ENCODE measurements around the gene MAP7.
"Not testable (repeated sequence)": the region's sequence is repeated elsewhere in the genome, so short reads cannot be mapped to it uniquely, and the experiment has no call there.

MAP7 gene

GRCh38 chr6:136464874-136465273 is 85.3 kb downstream of the MAP7 start:
- no peak for DNase-seq

- DNase-seq: no peak
Measured at GRCh38 chr6:136464148-136464547, 86.1 kb downstream of the MAP7 start.

DNA sequence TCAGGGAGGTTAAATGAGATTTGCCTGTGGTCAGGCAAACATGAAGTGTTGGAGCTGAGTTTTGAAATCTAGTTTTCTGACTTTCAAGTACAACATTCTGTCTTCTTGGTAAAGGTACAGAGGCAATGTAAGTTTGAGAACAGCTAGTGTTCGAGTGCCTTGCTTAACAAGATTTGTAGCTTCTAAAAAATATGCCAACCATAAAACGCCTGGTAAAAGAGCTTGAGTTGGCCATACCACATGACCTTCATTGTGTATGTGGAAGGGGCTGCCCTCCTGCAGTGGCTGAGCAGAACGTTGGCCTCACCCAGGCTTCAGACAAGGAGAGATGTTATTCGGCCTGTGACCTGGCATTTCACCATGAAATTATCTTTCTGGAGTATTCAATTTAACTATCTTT is 86.5 kb downstream of the MAP7 start:
- DNase-seq: no peak

DNA sequence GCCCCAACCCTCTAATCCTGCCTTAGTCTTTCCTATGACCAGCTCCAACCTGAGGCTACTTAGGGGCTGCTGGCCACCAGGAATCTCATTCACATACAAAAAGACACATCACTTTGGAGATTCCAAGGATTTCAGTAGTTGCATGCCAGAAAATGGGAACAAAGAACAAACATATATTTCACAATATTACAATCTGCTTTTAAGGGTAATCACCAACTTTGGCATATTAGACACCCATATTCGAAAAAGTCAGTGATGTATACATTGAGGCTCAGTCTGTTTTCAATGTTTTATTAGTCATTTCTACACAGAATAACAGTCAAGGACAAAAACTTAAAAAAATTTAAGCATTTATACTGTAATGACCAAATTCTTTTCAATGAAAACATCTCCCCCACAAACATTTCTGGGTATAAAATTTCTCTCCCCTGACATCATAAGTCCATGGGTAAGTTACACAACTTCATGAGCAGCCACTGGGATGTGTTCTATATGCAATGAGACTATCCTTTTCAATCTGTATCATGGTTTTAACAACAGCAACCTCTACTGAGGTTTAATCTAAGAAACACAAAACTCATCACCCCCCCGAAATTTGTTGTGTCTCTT is 103.5 kb downstream of the MAP7 start:
- DNase-seq: no peak

- DNase-seq: no peak
Measured at GRCh38 chr6:136446145-136446544, 104.1 kb downstream of the MAP7 start.

DNA sequence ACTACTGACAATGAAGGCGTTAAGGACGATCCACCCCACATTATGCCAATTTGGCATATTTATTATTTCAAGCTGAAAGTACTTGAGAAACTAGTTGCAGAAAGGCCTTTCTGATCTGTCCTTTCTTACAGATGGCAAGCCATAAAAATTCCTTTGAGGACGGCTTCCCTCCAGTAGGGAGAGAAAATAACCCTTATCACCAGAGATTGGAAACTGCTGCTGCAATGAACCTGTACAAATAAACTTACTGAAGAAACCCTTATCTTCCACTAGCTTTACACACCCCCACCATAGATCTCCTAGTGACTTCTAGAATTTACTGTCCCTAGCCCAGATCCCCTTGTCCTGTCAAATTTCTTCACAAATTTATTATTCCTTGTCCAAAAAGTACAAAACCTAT is 105.2 kb downstream of the MAP7 start:
- DNase-seq: no peak

GRCh38 chr6:136440203-136440602 is 110.0 kb downstream of the MAP7 start:
- DNase-seq: no peak

DNA sequence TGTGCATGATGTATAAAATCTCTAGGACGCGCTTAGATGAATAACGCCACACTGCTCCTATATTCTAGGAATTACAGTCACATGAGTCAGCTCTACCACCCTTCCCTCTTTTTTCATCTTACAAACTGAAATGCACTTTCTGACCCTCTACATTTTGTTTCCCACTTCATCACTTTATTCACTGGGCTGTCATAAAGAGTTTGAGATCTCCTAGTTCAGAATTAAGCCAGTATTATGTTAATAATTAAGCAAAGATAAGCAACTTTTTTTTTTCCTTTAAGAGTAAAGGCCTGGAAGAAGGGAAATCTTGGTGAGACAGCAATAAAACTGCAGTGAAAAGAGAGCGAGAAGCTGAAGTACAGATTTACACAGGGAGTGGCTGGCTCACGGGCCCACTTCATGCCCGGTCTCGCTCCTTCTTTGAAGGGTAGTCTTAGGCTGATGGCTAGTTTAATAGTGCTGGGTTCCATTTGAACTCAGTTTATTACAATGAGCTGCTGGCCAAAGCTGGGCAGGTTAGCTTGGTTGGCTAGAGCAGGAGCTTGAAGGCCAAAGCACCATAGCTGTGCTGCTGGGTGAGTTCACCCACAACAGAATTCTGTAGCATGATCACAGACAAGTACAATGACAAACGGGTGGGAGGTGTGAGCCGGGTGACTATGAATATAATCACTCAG is 110.6 kb downstream of the MAP7 start:
- DNase-seq: no peak

GRCh38 chr6:136438441-136438840 is 111.8 kb downstream of the MAP7 start:
- no peak for DNase-seq

- no peak for DNase-seq
Measured at GRCh38 chr6:136437246-136437645, 113.0 kb downstream of the MAP7 start.

GRCh38 chr6:136435101-136435500 is 115.1 kb downstream of the MAP7 start:
- DNase-seq: no peak

- not testable (repeated sequence) for DNase-seq
Measured at GRCh38 chr6:136431306-136431705, 118.9 kb downstream of the MAP7 start.

DNA sequence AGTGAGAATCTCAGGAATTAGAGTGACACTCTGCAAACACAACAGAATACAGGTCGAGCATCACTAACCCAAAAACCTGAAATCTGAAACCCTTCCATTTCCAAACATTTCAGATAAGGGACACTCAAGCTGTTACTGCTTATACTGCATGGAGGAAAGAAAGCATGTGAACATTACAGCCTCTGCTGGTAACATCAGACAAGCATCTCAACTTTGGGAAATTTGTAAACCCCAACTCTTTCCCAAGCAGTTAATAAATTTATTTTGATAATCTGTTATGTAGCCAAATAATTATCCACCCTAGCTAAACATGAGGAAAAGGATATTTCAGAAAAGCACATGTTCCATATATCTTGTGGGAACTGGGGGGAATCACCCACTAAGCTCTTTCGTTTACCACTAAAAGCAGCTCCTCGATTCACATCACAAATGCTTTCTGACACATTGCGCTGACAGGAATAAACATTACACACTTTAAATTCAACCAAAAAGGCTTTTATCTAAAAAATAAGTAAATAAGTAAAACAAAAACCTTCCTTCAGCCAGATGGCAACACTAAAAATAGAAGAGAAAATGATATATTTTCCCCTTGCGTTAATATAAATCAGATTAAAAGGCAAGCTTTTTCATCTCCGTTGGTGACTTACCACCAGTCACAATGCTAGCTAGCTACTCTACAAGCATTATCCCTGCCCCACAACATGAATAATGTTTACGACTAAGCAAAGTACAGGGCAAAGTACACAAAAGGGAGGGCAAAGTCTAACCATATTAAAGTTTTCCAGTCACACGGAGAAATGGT is 120.8 kb downstream of the MAP7 start:
- no peak for DNase-seq

DNA sequence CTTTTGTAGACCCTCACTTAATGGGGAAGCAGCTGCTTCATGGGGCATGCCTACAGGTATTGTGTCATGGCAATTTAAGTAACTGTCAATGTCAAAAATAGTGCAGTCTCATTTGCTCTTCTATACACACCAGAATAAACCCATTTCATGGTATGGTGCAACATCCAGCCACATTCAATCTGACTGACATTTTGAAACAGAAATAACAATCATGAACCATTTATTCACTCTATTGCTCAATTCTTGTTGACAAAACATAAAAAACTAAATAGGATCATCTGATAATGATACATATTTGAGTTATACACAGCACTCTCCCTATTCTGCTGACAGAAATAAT is 122.9 kb downstream of the MAP7 start:
- DNase-seq: no peak

DNA sequence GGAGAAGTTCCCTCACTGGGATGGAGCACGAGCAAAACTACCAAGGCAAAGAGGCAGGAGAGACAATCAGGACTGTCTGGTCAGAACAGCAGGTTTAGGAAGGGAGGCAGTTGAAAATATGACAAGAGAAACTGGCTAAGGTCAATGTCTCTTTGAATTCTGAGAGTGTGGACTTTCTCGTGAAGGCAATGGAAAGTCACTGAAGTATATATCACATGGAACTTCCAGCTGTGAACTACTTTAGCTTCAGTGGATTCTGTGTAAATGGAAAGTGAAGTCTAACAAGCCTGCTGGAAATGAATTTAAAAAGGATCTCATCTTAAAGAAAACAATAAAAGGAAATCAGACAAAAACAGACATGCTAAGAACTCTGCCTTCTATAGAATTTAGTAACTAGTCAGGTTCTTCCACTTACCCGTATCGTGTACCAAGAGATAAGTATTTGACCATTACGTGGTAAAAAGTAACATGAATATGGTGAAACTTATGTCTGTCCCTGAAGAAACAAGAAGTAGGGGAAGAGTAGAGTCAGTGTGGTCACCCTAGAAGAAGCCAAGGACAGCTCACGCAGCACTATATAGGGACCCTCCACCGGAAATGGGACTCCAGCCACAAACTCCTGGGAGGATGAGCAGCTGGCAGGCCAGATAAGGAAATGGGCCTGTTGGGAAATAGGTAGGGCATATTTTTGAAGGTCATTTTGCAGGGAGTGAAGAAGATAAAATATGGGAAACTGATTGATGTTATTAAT is 123.4 kb downstream of the MAP7 start:
- no peak for DNase-seq

DNA sequence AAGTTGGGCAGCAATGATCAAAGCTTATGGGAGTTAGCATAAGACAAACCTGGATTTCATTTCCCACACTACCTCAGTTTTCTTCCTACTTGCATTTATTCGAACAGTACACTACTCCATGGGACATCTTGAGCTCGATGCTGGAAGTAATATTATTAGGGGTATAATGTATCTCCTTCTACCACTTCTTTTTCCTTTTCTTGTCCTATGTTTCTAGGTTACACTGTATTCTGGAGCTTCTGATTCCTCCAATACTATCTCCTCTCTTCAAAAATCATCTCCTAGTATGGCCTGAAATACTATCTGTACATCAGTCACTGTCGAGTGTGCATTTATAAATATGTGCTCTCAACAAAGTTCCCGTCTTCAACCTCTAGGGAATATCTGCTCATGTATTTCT is 124.4 kb downstream of the MAP7 start:
- no peak for DNase-seq

DNA sequence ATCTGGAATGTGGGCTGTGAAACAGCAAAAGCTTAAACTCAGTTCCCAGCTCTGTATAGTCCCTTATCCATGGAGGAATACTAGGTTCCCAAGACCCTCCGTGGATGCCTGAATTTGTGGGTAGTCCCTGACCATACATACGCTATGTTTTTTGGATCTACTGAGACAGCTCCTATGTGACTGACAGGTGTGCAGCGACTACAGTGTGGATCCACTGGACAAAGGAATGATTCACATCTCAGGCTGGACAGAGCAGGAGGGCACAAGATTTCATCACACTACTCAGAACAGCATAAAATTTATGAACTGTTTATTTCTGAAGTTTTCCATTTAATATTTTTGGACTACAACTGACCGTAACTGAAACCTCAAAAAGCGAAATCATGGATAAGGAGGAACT is 125.3 kb downstream of the MAP7 start:
- no peak for DNase-seq

GRCh38 chr6:136424450-136424849 is 125.8 kb downstream of the MAP7 start:
- DNase-seq: no peak

- no peak for DNase-seq
Measured at GRCh38 chr6:136421537-136422158, 128.6 kb downstream of the MAP7 start.

GRCh38 chr6:136420853-136421252 is 129.4 kb downstream of the MAP7 start:
- DNase-seq: no peak

- no peak for DNase-seq
Measured at GRCh38 chr6:136415351-136416007, 134.7 kb downstream of the MAP7 start.

DNA sequence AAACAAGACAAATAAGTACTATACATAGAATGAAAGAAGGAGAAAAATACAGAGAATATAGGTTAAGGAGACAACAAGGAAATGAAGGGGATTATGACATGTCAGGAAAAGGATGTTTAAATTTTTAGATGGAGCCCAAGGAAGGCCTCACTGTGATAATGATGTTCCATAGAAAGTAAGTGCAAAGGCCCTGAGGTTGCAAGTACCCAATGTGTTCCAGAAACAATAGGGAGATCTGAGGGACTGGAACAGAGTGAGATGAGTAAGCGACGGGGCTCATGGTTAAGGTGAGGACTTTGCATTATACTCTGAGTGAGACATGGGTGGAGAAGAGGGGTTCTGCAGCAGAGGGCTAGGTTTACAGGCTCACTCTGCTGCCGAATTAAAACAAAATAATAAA is 137.8 kb downstream of the MAP7 start:
- DNase-seq: no peak
